ENCODE measurements around the gene TTF2.

DNA sequence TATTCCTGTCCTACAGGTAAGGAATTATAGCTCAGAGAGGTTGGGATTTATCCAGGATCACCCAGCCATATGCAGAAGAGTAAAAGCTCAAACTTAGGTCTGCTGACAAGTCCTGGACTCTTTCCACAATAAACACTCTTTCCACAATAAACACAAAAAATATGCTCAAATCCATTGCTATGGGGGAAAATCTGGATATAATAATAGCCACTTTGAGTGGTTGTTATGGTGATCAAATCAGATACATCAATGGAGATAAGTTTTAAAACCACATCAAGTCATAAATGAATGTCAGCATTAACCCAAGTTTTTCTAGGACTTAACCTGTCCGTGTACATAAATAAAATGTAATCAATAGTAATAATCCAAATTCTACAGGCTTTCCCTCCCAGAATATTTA is 22.3 kb upstream of the TTF2 start:
- TF ChIP-seq CTCF (IDR thresholded peaks at IDR 0.05) (no peak), EZH2 (IDR thresholded peaks at IDR 0.05) (no peak)
